Measurements from ENCODE around the gene GNG12. TPM values are rescaled to one million over a fixed set of nuclear protein-coding genes. Genes with fewer than 3 reads are reported as not detected.

Gene GNG12
- total RNA-seq, 1 experiment from 2014 or later = 14.3 TPM

DNA sequence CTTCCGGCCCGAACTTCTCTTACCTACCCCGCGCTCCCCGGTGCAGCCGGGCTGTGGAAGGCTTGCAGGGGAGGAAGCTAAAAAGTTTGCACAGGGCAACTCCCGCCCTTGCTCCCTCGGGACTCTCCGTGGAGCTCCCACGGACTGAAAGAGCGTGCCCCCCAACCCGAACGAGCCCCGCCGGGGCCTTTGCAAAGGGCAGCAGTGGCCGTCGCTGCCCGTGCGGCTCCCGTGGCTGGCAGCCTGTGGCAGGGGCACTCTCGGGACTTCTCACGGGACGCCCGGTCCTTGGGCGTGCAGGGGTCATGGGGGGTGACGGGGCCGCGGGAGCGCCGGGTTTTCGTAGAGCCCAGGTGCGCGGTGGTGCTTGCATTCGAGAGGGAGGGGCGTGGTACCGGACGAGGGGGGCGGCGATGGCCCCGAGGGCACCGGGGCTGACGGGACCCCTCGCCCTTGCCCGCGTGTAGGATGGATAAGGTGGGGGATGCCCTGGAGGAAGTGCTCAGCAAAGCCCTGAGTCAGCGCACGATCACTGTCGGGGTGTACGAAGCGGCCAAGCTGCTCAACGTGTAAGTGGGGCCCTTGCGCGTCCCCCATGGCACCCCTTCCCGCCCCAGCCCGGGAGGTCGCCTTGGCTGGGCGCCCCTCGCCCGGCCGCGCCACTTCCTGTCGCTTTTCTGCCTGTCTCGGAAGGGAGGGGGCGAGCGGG lies 147.6 kb downstream of the GNG12 start:
- no peaks in the 10 kb centered on the region for H3K9me3 ChIP-seq (ENCODE audit: control insufficient read depth, low read depth, low read length)
- H3K27ac ChIP-seq (ENCODE audit: insufficient read length, low read depth, low read length) = no peak overlapping the region
- no peak overlapping the region for H2BK12ac ChIP-seq (ENCODE audit: insufficient read length, low read depth, low read length)
- no peaks in the 10 kb centered on the region for H3K79me2 ChIP-seq (ENCODE audit: insufficient read depth, low read length)
- H3K4me3 Mint-ChIP-seq = peak overlapping the region; percentile 89 to 92
- H2AK5ac ChIP-seq (ENCODE audit: insufficient read length, low read length) = no peak overlapping the region
- H3K4me1 Mint-ChIP-seq = peaks cover 26 to 30% of the 10 kb centered on the region in 2 experiments
- H3K9me3 Mint-ChIP-seq = no peaks in the 10 kb centered on the region; a peak in 1 of 5 replicates
- no peak overlapping the region for H2BK5ac ChIP-seq (ENCODE audit: insufficient read length, low read length)
- no peak overlapping the region for H4K91ac ChIP-seq (ENCODE audit: insufficient read length, low read depth, low read length)
- H4K5ac ChIP-seq (ENCODE audit: insufficient read length, low read depth, low read length) = no peak overlapping the region
- H3K79me1 ChIP-seq (ENCODE audit: insufficient read depth, low read depth, low read length, poor library complexity, severe bottlenecking) = no peaks in the 10 kb centered on the region
- peaks cover 5% of the 10 kb centered on the region for H3K23me2 ChIP-seq (ENCODE audit: insufficient read length, low read depth, low read length, poor library complexity, severe bottlenecking)
- no peak overlapping the region for H3K56ac ChIP-seq (ENCODE audit: insufficient read length, low read depth, low read length)
- TF ChIP-seq, protein P1, sequence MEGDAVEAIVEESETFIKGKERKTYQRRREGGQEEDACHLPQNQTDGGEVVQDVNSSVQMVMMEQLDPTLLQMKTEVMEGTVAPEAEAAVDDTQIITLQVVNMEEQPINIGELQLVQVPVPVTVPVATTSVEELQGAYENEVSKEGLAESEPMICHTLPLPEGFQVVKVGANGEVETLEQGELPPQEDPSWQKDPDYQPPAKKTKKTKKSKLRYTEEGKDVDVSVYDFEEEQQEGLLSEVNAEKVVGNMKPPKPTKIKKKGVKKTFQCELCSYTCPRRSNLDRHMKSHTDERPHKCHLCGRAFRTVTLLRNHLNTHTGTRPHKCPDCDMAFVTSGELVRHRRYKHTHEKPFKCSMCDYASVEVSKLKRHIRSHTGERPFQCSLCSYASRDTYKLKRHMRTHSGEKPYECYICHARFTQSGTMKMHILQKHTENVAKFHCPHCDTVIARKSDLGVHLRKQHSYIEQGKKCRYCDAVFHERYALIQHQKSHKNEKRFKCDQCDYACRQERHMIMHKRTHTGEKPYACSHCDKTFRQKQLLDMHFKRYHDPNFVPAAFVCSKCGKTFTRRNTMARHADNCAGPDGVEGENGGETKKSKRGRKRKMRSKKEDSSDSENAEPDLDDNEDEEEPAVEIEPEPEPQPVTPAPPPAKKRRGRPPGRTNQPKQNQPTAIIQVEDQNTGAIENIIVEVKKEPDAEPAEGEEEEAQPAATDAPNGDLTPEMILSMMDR (conservative IDR thresholded peaks at IDR 0.05) = no peak
- H3K27me3 Mint-ChIP-seq (ENCODE audit: low read depth) = peaks cover 3% of the 10 kb centered on the region; the same call in 1 of the 2 replicates
- no peak overlapping the region for H3T11ph ChIP-seq (ENCODE audit: low read length)
- peak overlapping the region; percentile 87 for H3K4me2 ChIP-seq (ENCODE audit: insufficient read depth, insufficient read length, low read length)
- H4K20me1 ChIP-seq (ENCODE audit: control insufficient read depth, insufficient read depth, insufficient read length) = no peaks in the 10 kb centered on the region
- H3K27me3 ChIP-seq (ENCODE audit: insufficient read depth, low read length) = no peaks in the 10 kb centered on the region
- H2BK120ac ChIP-seq (ENCODE audit: low read depth, low read length, poor library complexity, severe bottlenecking) = no peak overlapping the region
- peaks cover 3 to 18% (median 11%) of the 10 kb centered on the region in 3 experiments for H3K36me3 Mint-ChIP-seq (ENCODE audit: insufficient read depth in 1 of 3, low read depth in 3 of 3)
- peak overlapping the region; percentile 51 for H3K18ac ChIP-seq (ENCODE audit: insufficient read length, low read depth, low read length)
- H3K14ac ChIP-seq (ENCODE audit: insufficient read depth, low read length) = peak overlapping the region; percentile 77; the same call in 1 of the 2 replicates
- peak overlapping the region in 1 of 3 experiments; percentile 82; a peak in 2 of 7 replicates for H3K27ac Mint-ChIP-seq
- H2BK20ac ChIP-seq (ENCODE audit: low read depth, low read length, poor library complexity, severe bottlenecking) = no peak overlapping the region
- no peak overlapping the region for H2AFZ ChIP-seq (ENCODE audit: low read length)
- peak; percentile 58 for DNase-seq
- H3K4ac ChIP-seq (ENCODE audit: low read depth, low read length) = no peak overlapping the region
- WGBS (ENCODE audit: extremely low coverage, insufficient read length, low lambda C conversion rate) = no CpG with 5 or more reads among the region's 65 CpGs
- H3K4me1 ChIP-seq (ENCODE audit: insufficient read depth, low read length) = peaks cover 6% of the 10 kb centered on the region; the same call in 1 of the 2 replicates
- no peak overlapping the region for H2BK15ac ChIP-seq (ENCODE audit: low read depth, low read length)
- H4K8ac ChIP-seq (replicated peaks; ENCODE audit: insufficient read length, low read depth, low read length) = no peak overlapping the region
- H3K9ac ChIP-seq (ENCODE audit: extremely low read depth, insufficient read length, low read length) = peak overlapping the region; percentile 79
- H3K23ac ChIP-seq (ENCODE audit: insufficient read length, low read depth, low read length) = no peak overlapping the region

Data from H9 (cell line).